ENCODE measurements around the gene AASDH. TPM values are rescaled to one million over a fixed set of nuclear protein-coding genes. Genes with fewer than 3 reads are reported as not detected.

The AASDH gene
- total and polyA plus RNA-seq, 2 of the 13 experiments (the other 11 are each of a cell fraction or from before 2014, with no cell fraction given), result 12.6 to 14.1 TPM

GRCh38 chr4:56320293-56320692 lies 67.0 kb downstream of the AASDH start:
- no peak for ATAC-seq
- Histone ChIP-seq H4K20me1 (ENCODE audit: insufficient read depth, low read length) (no peaks in the 10 kb centered on the region), H2AFZ (ENCODE audit: low read length) (no peak overlapping the region), H3K9ac (ENCODE audit: insufficient read depth, low read depth, low read length) (no peak overlapping the region), H3K79me2 (ENCODE audit: insufficient read depth, low read length) (no peaks in the 10 kb centered on the region), H3K4me1 (ENCODE audit: insufficient read depth, low read length) (no peaks in the 10 kb centered on the region), H3K27me3 (ENCODE audit: control insufficient read depth in 1 of 2, insufficient read depth in 2 of 2, low read length in 2 of 2) (no peaks in the 10 kb centered on the region), H3K36me3 (replicated peaks in 1 of 2; ENCODE audit: control insufficient read depth in 1 of 2, insufficient read depth in 2 of 2, low read length in 2 of 2) (0 out of 5 replicates have a peak, but pooled peaks cover 0 to 4% of the 10 kb centered on the region in 2 experiments), H3K4me2 (ENCODE audit: low read depth, low read length) (no peak overlapping the region), H3K27ac (ENCODE audit: extremely low read length, insufficient read depth, low read length) (no peak overlapping the region), H3K4me3 (replicated peaks in 1 of 3; ENCODE audit: insufficient read depth in 1 of 3, low read depth in 2 of 3, low read length in 3 of 3) (no peak overlapping the region), H3K9me3 (ENCODE audit: low read length) (no peaks in the 10 kb centered on the region)
- BruUV-seq (replicated peaks), result no TSS peak
- ChIA-PET CTCF (ENCODE audit: low intra/inter-chr PET ratio, low total read pairs) (no interaction called here), POLR2A (no interaction called here)
- DNase-seq (ENCODE audit: low spot score), result no peak
- intact Hi-C loops (cut with micrococcal nuclease; ENCODE audit: unreplicated experiment), result no loop called here
- no peak for FAIRE-seq
- 88% methylated on average over 5 of the region's 5 CpGs for WGBS (ENCODE audit: low lambda C conversion rate)
- in situ Hi-C loops (cut with HindIII; ENCODE audit: extremely low pct_ligation_motif_present, low pct_unique_long_range_greater_than_20kb), result no loop called here
- no peak for TF ChIP-seq ZNF44 (CRISPR knock-in tag; IDR thresholded peaks at IDR 0.05)
- no peak for TF ChIP-seq RORA (CRISPR knock-in tag; IDR thresholded peaks at IDR 0.05)
- TF ChIP-seq ZNF18 (CRISPR knock-in tag; IDR thresholded peaks at IDR 0.05; ENCODE audit: insufficient replicate concordance), result no peak
- TF ChIP-seq, protein P1, sequence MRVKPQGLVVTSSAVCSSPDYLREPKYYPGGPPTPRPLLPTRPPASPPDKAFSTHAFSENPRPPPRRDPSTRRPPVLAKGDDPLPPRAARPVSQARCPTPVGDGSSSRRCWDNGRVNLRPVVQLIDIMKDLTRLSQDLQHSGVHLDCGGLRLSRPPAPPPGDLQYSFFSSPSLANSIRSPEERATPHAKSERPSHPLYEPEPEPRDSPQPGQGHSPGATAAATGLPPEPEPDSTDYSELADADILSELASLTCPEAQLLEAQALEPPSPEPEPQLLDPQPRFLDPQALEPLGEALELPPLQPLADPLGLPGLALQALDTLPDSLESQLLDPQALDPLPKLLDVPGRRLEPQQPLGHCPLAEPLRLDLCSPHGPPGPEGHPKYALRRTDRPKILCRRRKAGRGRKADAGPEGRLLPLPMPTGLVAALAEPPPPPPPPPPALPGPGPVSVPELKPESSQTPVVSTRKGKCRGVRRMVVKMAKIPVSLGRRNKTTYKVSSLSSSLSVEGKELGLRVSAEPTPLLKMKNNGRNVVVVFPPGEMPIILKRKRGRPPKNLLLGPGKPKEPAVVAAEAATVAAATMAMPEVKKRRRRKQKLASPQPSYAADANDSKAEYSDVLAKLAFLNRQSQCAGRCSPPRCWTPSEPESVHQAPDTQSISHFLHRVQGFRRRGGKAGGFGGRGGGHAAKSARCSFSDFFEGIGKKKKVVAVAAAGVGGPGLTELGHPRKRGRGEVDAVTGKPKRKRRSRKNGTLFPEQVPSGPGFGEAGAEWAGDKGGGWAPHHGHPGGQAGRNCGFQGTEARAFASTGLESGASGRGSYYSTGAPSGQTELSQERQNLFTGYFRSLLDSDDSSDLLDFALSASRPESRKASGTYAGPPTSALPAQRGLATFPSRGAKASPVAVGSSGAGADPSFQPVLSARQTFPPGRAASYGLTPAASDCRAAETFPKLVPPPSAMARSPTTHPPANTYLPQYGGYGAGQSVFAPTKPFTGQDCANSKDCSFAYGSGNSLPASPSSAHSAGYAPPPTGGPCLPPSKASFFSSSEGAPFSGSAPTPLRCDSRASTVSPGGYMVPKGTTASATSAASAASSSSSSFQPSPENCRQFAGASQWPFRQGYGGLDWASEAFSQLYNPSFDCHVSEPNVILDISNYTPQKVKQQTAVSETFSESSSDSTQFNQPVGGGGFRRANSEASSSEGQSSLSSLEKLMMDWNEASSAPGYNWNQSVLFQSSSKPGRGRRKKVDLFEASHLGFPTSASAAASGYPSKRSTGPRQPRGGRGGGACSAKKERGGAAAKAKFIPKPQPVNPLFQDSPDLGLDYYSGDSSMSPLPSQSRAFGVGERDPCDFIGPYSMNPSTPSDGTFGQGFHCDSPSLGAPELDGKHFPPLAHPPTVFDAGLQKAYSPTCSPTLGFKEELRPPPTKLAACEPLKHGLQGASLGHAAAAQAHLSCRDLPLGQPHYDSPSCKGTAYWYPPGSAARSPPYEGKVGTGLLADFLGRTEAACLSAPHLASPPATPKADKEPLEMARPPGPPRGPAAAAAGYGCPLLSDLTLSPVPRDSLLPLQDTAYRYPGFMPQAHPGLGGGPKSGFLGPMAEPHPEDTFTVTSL (CRISPR knock-in tag; IDR thresholded peaks at IDR 0.05; ENCODE audit: borderline replicate concordance), result no peak
- TF ChIP-seq PTBP1 (IDR thresholded peaks at IDR 0.05; ENCODE audit: low read depth, low read length, poor library complexity, severe bottlenecking), result no peak
- no peak for TF ChIP-seq SMARCE1 (IDR thresholded peaks at IDR 0.05; ENCODE audit: borderline replicate concordance)
- no peak for TF ChIP-seq TFE3 (CRISPR knock-in tag; IDR thresholded peaks at IDR 0.05)
- no peak for TF ChIP-seq PPARG (CRISPR knock-in tag; conservative IDR thresholded peaks at IDR 0.05)
- TF ChIP-seq ZZZ3 (CRISPR knock-in tag; IDR thresholded peaks at IDR 0.05; ENCODE audit: borderline replicate concordance), result no peak
- TF ChIP-seq, protein P2, sequence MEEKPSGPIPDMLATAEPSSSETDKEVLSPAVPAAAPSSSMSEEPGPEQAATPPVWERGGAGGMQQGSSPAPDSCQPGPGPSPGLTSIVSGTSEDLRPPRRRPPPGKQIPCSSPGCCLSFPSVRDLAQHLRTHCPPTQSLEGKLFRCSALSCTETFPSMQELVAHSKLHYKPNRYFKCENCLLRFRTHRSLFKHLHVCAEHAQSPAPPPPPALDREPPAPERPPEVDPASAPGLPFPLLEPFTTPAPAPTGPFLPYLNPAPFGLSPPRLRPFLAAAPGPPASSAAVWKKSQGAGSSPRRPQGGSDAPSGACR (CRISPR knock-in tag; IDR thresholded peaks at IDR 0.05), result no peak
- TF ChIP-seq, protein P3, sequence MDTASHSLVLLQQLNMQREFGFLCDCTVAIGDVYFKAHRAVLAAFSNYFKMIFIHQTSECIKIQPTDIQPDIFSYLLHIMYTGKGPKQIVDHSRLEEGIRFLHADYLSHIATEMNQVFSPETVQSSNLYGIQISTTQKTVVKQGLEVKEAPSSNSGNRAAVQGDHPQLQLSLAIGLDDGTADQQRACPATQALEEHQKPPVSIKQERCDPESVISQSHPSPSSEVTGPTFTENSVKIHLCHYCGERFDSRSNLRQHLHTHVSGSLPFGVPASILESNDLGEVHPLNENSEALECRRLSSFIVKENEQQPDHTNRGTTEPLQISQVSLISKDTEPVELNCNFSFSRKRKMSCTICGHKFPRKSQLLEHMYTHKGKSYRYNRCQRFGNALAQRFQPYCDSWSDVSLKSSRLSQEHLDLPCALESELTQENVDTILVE (CRISPR knock-in tag; IDR thresholded peaks at IDR 0.05), result no peak
- TF ChIP-seq ZBTB8A (CRISPR knock-in tag; IDR thresholded peaks at IDR 0.05; ENCODE audit: borderline replicate concordance, low read depth), result no peak
- TF ChIP-seq ZNF772 (CRISPR knock-in tag; IDR thresholded peaks at IDR 0.05), result no peak
- no peak for TF ChIP-seq GTF2F1 (IDR thresholded peaks at IDR 0.05; ENCODE audit: low read length)

Measured in HepG2 (cell line).